Tibial nerve (tissue), 4 donors: ENCODE data around the gene CREG2.

ENCODE experiments used
- EP300 ChIP-seq, 2 donors: sonication (generic); formaldehyde crosslinking; IDR thresholded peaks; one replicate each; pipeline ENCODE4 v1.6.1; 2017; ENCODE audit warnings: antibody characterized with exemption in 2 of 2, mild to moderate bottlenecking in 1 of 2
- POLR2A ChIP-seq, 2 donors: fragments of 450-650 bp; IDR thresholded peaks; one replicate each; pipeline ENCODE4 v1.6.1; 2017; ENCODE audit warnings: antibody characterized with exemption in 2 of 2, mild to moderate bottlenecking in 2 of 2, moderate library complexity in 2 of 2
- TF ChIP-seq, protein P1 (sequence below), 5 experiments: fragments of 200-600 bp in 3 of 5; fragments of 450-650 bp in 2 of 5; sonication (generic) in 3 of 5; IDR thresholded peaks; one replicate each; pipeline ENCODE4 v1.5.1; 2016 to 2019; ENCODE audit warnings: antibody characterized with exemption in 5 of 5, mild to moderate bottlenecking in 3 of 5, moderate library complexity in 2 of 5

DNA sequence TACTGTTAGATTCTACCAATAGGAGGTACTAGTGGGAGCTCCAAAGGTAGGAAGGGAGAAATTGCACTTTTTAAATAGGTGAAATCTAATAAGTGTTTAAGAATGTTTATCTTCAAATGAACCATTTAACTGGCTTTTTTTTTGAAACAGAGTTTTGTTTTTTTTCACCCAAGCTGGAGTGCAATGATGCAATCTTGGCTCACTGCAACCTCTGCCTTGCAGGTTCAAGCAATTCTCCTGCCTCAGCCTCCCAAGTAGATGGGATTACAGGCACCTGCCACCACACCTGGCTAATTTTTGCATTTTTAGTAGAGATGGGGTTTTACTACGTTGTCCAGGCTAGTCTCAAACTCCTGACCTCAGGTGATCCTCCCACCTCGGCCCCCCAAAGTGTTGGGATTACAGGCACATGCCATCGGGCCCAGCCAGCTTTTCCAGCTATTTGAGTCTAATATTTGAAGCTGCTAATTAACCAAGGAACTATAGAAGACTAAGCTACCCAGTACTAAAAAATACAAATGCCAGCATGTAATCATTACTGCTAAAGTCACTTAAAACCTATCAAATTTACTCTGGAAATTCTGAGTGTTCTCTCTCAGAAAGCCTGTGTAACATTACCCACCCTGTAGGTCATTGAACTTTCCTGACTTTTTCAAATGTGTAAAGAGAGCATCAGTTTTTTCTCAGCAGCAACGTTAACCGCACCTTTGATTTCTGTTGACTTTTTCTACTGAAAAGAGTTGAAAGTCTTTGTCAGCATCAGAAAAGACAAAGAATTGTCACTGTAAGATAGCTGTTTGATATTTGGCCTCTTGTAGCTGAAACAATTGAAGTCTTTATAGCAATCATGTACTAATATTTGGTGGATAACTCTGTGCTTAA lies 54.2 kb downstream of the CREG2 start:
- TF ChIP-seq, protein P1, sequence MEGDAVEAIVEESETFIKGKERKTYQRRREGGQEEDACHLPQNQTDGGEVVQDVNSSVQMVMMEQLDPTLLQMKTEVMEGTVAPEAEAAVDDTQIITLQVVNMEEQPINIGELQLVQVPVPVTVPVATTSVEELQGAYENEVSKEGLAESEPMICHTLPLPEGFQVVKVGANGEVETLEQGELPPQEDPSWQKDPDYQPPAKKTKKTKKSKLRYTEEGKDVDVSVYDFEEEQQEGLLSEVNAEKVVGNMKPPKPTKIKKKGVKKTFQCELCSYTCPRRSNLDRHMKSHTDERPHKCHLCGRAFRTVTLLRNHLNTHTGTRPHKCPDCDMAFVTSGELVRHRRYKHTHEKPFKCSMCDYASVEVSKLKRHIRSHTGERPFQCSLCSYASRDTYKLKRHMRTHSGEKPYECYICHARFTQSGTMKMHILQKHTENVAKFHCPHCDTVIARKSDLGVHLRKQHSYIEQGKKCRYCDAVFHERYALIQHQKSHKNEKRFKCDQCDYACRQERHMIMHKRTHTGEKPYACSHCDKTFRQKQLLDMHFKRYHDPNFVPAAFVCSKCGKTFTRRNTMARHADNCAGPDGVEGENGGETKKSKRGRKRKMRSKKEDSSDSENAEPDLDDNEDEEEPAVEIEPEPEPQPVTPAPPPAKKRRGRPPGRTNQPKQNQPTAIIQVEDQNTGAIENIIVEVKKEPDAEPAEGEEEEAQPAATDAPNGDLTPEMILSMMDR (IDR thresholded peaks at IDR 0.05): no peak
- TF ChIP-seq POLR2A (IDR thresholded peaks at IDR 0.05) (no peak), EP300 (IDR thresholded peaks at IDR 0.05) (no peak)
